Nephron (organoid): ENCODE data around the gene HEBP2.
"Not testable (repeated sequence)": the region's sequence is repeated elsewhere in the genome, so short reads cannot be mapped to it uniquely, and the experiment has no call there.

Experiments
- H3K27ac Mint-ChIP-seq, 3 experiments: 2 replicates each; pipeline ENCODE4 v1.8.0; 2020; ENCODE audit warnings: mixed read lengths in 3 of 3, mild to moderate bottlenecking in 2 of 3, moderate library complexity in 1 of 3
- H3K27me3 Mint-ChIP-seq: 2 replicates; pipeline ENCODE4 v1.8.0; 2021; ENCODE audit warnings: low read depth, mild to moderate bottlenecking, moderate library complexity, mixed read lengths
- H3K36me3 Mint-ChIP-seq: 2 replicates; pipeline ENCODE4 v1.8.0; 2020; ENCODE audit warnings: low read depth, mixed read lengths
- H3K4me1 Mint-ChIP-seq: 2 replicates; pipeline ENCODE4 v1.8.0; 2020; ENCODE audit warnings: mixed read lengths
- H3K4me3 Mint-ChIP-seq, 3 experiments: 2 replicates each; pipeline ENCODE4 v1.8.0; 2020; ENCODE audit warnings: mild to moderate bottlenecking in 3 of 3, mixed read lengths in 3 of 3, moderate library complexity in 2 of 3
- H3K9me3 Mint-ChIP-seq: 2 replicates; pipeline ENCODE4 v1.8.0; 2020; ENCODE audit warnings: mixed read lengths
- CTCF ChIP-seq, 3 experiments: fragments of 200-600 bp; sonication (generic); IDR thresholded peaks; one replicate each; pipeline ENCODE4 v1.5.0; 2021; ENCODE audit warnings: antibody characterized with exemption in 3 of 3; ENCODE audit not compliant: unreplicated experiment in 3 of 3

The HEBP2 gene

GRCh38 chr6:138403801-138404665, at the start of gene HEBP2:
HEBP2 (plus strand) TSS chr6:138404223; CDS start chr6:138404496, 273 bp downstream.
- H3K4me1 Mint-ChIP-seq, result peaks cover 9% of the 10 kb centered on the region
- peaks cover 29% of the 10 kb centered on the region for H3K36me3 Mint-ChIP-seq
- peak; percentile 65 to 78 (median 69) for TF ChIP-seq CTCF (IDR thresholded peaks at IDR 0.05; ENCODE audit: unreplicated experiment in 3 of 3)
- peak within 1 kb of the TSS; percentile 8 to 81 (median 65) for H3K27ac Mint-ChIP-seq
- no peaks in the 10 kb centered on the region for H3K9me3 Mint-ChIP-seq
- peak within 1 kb of the TSS; percentile 89 to 90 (median 89) for H3K4me3 Mint-ChIP-seq
- no peaks in the 10 kb centered on the region for H3K27me3 Mint-ChIP-seq

GRCh38 chr6:138357928-138358327, 46.1 kb upstream of the HEBP2 start:
- H3K36me3 Mint-ChIP-seq, result no peaks in the 10 kb centered on the region
- H3K4me1 Mint-ChIP-seq, result no peaks in the 10 kb centered on the region
- H3K27me3 Mint-ChIP-seq, result no peaks in the 10 kb centered on the region
- no peak overlapping the region for H3K27ac Mint-ChIP-seq
- H3K4me3 Mint-ChIP-seq, result no peak overlapping the region
- no peak for TF ChIP-seq CTCF (IDR thresholded peaks at IDR 0.05; ENCODE audit: unreplicated experiment in 3 of 3)
- peaks cover 5% of the 10 kb centered on the region for H3K9me3 Mint-ChIP-seq

- H3K4me3 Mint-ChIP-seq, H3K27ac Mint-ChIP-seq, H3K36me3 Mint-ChIP-seq, H3K4me1 Mint-ChIP-seq, H3K27me3 Mint-ChIP-seq: not testable (repeated sequence)
- H3K9me3 Mint-ChIP-seq, result peaks cover 12% of the 10 kb centered on the region
These were observed 35.3 kb upstream of the HEBP2 start for GRCh38 chr6:138368684-138369083.

GRCh38 chr6:138370631-138371451, 33.2 kb upstream of the HEBP2 start:
- peaks cover 6% of the 10 kb centered on the region for H3K4me1 Mint-ChIP-seq
- H3K4me3 Mint-ChIP-seq, result no peak overlapping the region
- TF ChIP-seq CTCF (IDR thresholded peaks at IDR 0.05; ENCODE audit: unreplicated experiment in 3 of 3), result no peak

GRCh38 chr6:138371452-138371711, 32.6 kb upstream of the HEBP2 start:
- Mint-ChIP-seq H3K4me1 (peaks cover 6% of the 10 kb centered on the region), H3K9me3 (peaks cover 12% of the 10 kb centered on the region), H3K27me3 (no peaks in the 10 kb centered on the region), H3K36me3 (no peaks in the 10 kb centered on the region), H3K27ac (peak overlapping the region in 2 of 3 experiments; percentile 57 to 72), H3K4me3 (no peak overlapping the region)
- TF ChIP-seq CTCF (IDR thresholded peaks at IDR 0.05; ENCODE audit: unreplicated experiment in 3 of 3), result no peak

More at GRCh38 chr6:138370631-138371451, 33.2 kb upstream of the HEBP2 start:
- H3K27ac Mint-ChIP-seq, result peak overlapping the region in 1 of 3 experiments; percentile 49
- H3K9me3 Mint-ChIP-seq, result peaks cover 12% of the 10 kb centered on the region
- H3K27me3 Mint-ChIP-seq, result no peaks in the 10 kb centered on the region
- no peaks in the 10 kb centered on the region for H3K36me3 Mint-ChIP-seq

GRCh38 chr6:138371720-138372119, 32.3 kb upstream of the HEBP2 start:
- peaks cover 6% of the 10 kb centered on the region for H3K4me1 Mint-ChIP-seq
- H3K4me3 Mint-ChIP-seq, result no peak overlapping the region
- H3K36me3 Mint-ChIP-seq, result no peaks in the 10 kb centered on the region
- peak overlapping the region in 2 of 3 experiments; percentile 57 to 72 for H3K27ac Mint-ChIP-seq
- H3K9me3 Mint-ChIP-seq, result peaks cover 12% of the 10 kb centered on the region
- no peaks in the 10 kb centered on the region for H3K27me3 Mint-ChIP-seq
- TF ChIP-seq CTCF (IDR thresholded peaks at IDR 0.05; ENCODE audit: unreplicated experiment in 3 of 3), result no peak
